ENCODE results near the gene VTN. TPM values are rescaled to one million over a fixed set of nuclear protein-coding genes. Genes with fewer than 3 reads are reported as not detected.

The VTN gene
- polyA plus RNA-seq, 1 donor from 2014 or later, result 1.5 TPM

- H3K36me3 ChIP-seq (ENCODE audit: insufficient read depth, low read length), result peaks cover 7% of the 10 kb centered on the region
- H3K27ac ChIP-seq (ENCODE audit: low read length), result no peak overlapping the region
Observed at GRCh38 chr17:28350271-28350670, 19.8 kb downstream of the VTN start.

GRCh38 chr17:28348979-28349378 lies 21.1 kb downstream of the VTN start:
- Histone ChIP-seq H2AFZ (ENCODE audit: low read depth, low read length) (no peak overlapping the region), H3K27me3 (ENCODE audit: insufficient read depth, low read depth, low read length) (no peaks in the 10 kb centered on the region), H3K9me3 (ENCODE audit: low read length) (no peaks in the 10 kb centered on the region), H3K9ac (ENCODE audit: low read length) (no peak overlapping the region), H3K27ac (ENCODE audit: low read length) (no peak overlapping the region), H3K4me2 (ENCODE audit: low read length) (no peak overlapping the region), H3K36me3 (ENCODE audit: insufficient read depth, low read length) (peaks cover 13% of the 10 kb centered on the region), H3K79me2 (replicated peaks; ENCODE audit: insufficient read depth, low read length) (no peaks in the 10 kb centered on the region), H3F3A (ENCODE audit: insufficient read depth, low read length, poor library complexity, severe bottlenecking) (no peaks in the 10 kb centered on the region), H3K4me3 (ENCODE audit: low read length) (no peak overlapping the region), H3K9me2 (ENCODE audit: insufficient read depth, low read length) (no peaks in the 10 kb centered on the region), H4K20me1 (ENCODE audit: insufficient read depth) (no peaks in the 10 kb centered on the region)
- TF ChIP-seq TAF1 (IDR thresholded peaks at IDR 0.05; ENCODE audit: low read depth), result no peak
- no peak for TF ChIP-seq CTCF (IDR thresholded peaks at IDR 0.05; ENCODE audit: poor library complexity, severe bottlenecking)
- TF ChIP-seq EP300 (conservative IDR thresholded peaks at IDR 0.05; ENCODE audit: poor library complexity, severe bottlenecking), result no peak
- TF ChIP-seq MXI1 (conservative IDR thresholded peaks at IDR 0.05; ENCODE audit: poor library complexity, severe bottlenecking), result no peak

More at GRCh38 chr17:28350271-28350670, 19.8 kb downstream of the VTN start:
- Histone ChIP-seq H4K20me1 (ENCODE audit: insufficient read depth) (no peaks in the 10 kb centered on the region), H2AFZ (ENCODE audit: low read depth, low read length) (no peak overlapping the region), H3K4me2 (ENCODE audit: low read length) (no peak overlapping the region), H3K79me2 (replicated peaks; ENCODE audit: insufficient read depth, low read length) (no peaks in the 10 kb centered on the region), H3K9ac (ENCODE audit: low read length) (no peak overlapping the region), H3K9me2 (ENCODE audit: insufficient read depth, low read length) (no peaks in the 10 kb centered on the region), H3K27me3 (ENCODE audit: insufficient read depth, low read depth, low read length) (no peaks in the 10 kb centered on the region), H3K4me3 (ENCODE audit: low read length) (no peak overlapping the region), H3F3A (ENCODE audit: insufficient read depth, low read length, poor library complexity, severe bottlenecking) (no peaks in the 10 kb centered on the region), H3K9me3 (ENCODE audit: low read length) (no peaks in the 10 kb centered on the region)
- TF ChIP-seq MXI1 (conservative IDR thresholded peaks at IDR 0.05; ENCODE audit: poor library complexity, severe bottlenecking) (no peak), TAF1 (IDR thresholded peaks at IDR 0.05; ENCODE audit: low read depth) (no peak), SMC3 (conservative IDR thresholded peaks at IDR 0.05; ENCODE audit: poor library complexity) (no peak), EP300 (conservative IDR thresholded peaks at IDR 0.05; ENCODE audit: poor library complexity, severe bottlenecking) (no peak), POLR2AphosphoS5 (IDR thresholded peaks at IDR 0.05) (no peak), CTCF (IDR thresholded peaks at IDR 0.05; ENCODE audit: poor library complexity, severe bottlenecking) (no peak), EZH2 (IDR thresholded peaks at IDR 0.05; ENCODE audit: borderline replicate concordance, insufficient read depth, low read length, poor library complexity, severe bottlenecking) (no peak), REST (IDR thresholded peaks at IDR 0.05; ENCODE audit: borderline replicate concordance) (no peak), RAD21 (conservative IDR thresholded peaks at IDR 0.05) (no peak)
